Globus pallidus (tissue), 1 donor: Measurements from ENCODE around the gene PTGER1.

Experiments
- DNase-seq: peaks from one replicate; pipeline ENCODE4 v3.0.0-alpha.2; 2015; ENCODE audit warnings: low spot score

Gene PTGER1

DNA sequence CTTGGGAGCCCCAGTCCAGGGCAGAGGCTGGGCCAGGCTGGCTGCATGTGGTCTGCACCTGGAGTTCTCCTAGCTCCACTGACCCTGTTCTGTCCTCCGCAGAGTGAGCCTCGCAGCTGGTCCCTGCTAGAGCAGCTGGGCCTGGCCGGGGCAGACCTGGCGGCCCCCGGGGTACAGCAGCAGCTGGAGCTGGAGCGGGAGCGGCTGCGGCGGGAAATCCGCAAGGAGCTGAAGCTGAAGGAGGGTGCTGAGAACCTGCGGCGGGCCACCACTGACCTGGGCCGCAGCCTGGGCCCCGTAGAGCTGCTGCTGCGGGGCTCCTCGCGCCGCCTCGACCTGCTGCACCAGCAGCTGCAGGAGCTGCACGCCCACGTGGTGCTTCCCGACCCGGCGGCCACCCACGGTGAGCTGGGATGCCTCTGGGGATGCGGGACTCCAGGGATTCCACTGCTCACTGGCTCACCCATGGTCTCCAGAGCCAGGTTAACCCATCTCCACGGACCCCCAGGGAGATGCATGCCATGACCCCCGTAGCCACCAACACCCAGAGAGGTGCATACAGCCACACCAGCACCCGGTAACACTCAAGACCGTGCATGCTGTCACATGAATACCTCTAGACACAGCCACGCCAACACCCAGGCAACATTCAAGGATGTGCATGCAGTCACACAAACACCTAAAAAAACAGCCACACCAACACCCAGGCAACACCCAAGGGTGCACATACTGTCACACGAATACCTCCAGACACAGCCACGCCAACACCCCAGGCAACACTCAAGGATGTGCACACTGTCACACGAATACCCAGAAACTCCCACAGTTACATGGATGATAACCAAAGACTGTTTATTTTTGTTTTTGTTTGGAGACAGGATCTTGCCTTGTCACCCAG is 33.9 kb downstream of the PTGER1 start:
- DNase-seq, result no peak

DNA sequence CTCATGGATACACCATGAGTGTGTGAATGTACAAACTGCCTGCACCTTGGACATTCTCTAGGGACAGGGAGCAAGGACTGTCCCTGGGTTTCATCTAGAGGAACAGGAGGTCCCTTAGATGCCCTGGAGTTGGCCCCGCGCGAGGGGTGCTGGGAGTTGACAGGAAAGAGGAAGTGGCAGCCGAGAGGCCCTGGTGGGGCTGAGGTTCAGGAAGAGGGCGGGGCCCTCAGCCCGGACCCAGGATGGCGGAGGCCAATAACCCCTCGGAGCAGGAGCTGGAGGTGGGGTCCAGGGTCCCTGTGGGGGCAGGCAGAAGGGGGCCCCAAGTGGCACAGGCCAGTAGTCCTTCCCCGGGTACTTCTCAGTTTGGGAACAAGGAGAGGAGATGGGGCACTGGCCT is 35.1 kb downstream of the PTGER1 start:
- peak; percentile 48 for DNase-seq

DNA sequence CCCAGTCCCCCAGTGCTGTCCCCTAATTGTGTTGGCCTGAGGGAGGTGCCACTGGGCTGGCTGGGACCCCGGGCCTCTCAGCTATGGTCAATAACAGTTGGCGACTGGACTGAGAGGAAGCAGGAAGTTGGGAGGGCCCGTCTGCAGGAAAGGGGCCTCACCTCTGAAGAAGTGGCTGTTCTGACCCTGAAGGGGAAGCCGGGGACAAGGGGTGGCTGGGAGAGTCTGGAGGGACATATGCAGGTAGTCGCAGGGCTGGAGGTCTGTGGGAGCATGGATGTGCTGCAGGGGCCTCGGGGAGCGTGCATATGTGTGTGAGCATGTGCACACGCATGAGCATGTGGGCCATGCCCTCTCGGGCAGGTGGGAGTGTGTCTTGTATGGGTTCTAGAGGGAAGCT is 36.1 kb downstream of the PTGER1 start:
- DNase-seq, result no peak

DNA sequence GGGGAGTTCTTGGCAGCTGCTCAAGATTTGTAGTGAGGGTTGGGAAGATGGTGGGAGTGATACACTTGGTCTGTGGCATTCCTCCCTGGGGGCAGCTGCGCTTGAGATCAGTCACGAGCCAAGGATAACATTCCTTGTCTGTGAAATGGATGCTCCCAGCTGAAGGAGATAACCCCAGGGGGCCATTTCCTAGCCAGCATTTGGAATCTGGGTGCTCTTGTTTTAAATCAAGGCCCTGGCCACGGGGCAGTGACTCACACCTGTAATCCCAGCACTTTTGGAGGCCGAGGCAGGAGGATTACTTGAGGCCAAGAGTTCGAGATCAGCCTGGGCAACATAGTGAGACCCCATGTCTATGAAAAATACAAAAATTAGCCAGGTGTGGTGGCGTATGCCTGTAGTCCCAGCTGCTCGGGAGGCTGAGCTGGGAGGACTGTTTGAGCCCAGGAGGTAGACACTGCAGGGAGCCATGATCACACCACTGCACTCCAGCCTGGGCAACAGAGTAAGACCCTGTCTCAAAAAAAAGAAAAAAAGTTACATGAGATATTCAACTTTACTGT is 37.5 kb downstream of the PTGER1 start:
- DNase-seq, result no peak

DNA sequence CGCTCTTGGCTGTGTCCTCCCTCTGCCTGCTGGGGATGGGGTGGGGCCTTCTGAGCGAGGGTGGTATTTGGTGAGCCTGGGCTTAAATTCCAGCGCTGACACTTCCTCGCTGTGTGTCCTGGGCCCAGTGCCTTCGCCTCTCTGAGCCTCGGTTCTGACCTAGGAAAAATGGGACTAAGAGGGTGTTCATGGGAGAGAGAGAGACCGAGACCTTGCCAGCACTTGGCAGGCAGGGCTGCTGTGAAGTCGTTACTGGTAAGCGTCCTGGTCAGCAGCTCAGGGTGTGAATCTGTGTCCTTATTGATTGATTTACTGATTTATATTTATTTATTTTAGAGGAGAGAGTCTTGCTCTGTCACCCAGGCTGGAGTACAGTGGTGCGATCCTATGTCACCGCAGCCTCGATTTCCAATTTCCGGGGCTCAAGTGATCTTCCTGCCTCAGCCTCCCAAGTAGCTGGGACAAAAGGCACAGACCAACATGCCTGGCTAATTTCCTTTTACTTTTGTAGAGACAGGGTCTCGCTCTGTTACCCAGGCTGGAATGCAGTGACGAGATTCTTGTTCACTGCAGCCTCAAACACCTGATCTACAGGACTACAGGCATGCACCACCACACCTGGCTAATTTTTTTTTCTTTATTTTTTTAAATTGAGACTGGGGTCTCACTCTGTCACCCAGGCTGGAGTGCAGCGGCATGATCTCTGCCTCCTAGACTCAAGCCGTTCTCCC is 39.7 kb downstream of the PTGER1 start:
- no peak for DNase-seq

DNA sequence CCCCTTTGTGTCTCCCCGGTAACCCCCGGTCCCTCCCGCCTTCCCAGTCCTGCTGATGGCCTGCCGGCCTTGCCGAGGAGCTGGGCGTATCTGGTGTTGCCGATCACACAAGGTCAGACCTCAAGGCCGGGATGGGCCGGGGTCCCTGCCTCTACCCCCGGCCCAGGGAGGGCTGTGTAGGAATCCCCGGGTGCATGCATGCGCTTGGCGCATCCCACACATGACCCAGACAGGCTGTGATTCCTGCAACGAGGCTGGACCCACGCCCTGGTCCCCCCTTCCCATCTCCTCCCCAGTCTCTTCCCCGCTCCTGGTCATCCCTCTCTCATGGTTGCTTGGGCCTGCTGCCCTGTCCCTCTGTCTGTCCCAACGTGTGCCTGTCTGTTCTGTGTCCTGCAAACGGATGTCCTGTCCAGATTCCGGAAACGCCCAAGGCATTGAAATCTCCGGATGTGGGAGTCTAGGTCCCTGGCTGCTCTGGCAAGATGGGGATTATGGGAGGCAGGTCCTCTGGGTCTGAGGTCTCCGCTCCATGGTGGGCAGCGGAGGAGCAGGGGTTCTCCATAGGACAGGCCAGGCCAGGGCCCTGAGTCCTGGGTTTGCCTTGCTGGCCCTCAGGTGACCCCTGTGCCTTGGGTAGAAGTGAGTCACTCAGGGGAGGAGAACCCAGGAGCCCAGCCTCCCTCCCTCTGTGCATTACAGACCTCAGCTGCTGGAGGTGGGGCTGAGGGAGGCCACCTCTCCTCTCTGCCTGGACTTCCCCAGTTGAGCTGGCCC is 40.4 kb downstream of the PTGER1 start:
- no peak for DNase-seq

DNA sequence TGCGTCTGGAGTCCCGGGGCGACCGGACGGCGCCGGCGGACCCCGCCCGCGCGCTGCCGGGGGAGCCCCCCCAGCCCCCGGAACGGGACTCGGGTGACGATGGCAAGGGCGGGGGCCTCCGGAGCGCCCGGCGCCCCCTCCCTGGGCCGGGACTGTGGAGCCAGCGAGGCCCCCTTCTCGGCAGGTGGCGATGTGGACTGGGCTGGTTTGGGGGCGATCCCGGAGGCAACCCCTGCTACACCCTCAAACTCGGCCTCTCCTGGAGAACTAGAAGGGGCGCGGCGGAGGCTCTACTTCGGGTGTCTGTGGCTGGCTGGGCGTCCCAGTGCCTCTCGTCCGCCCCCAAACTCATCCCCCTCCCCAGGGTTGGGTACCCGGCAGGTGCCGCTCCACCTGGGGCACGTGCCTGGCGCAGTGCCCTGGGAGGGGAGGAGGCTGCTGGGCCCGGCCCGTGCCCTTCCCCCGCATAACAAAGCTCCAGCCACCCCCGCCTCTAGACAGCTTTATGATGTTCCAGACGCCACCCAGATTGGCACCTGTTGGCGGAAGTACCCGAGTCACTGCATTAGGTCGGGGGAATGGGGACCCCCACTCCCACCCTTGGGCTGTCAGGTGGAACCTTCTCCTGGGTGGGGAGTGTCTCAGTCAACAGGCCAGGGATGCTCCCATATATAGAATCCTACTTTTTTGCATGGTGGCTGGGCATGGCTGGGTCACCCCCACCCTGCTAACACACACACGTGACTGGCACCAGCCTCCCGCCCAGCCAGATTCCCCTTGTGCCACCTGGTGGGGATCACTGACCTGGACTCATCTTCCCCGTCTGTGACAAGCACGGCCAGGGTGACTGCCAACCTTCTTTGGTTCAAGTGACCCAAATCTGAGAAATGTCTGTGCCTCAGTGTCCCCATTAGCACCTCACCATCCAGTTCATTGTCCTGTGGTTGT is 41.3 kb downstream of the PTGER1 start:
- DNase-seq, result peak; percentile 21

DNA sequence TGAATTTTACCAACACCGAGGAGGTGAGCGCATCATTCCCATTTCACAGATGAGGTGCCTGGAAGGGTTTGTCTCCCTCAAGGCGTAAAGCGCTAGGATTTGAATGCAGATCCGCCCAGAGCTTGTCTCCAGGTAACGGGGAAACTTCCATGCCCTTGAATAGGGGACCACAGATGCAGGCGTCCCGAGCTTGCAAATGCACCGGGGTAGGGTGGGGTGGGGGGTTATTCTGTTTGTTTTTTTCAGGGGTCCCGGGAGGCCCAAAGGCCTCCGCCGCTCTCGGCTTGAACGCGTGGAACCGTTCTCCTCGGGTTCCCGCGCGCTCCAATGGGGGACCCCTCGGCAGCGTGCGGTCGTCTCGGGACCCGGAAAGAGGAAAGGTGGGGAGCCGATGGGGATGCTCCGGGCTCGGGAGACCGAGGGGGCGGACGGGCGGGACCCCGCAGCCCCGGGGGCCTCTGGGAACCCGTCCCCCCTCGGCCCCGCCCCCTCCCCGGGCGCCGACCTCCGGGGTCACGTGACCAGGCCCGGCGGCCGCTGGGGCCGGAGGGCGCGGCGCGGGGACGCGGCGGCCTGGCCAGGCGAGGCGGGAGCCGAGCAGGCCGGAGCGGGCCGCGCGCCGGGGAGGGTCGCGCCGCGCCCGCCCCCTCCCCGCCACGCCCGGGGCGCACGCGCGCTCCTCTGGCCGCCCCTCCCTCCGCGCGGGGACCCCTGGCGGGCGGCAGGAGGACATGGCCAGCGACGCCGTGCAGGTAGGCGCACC is 42.2 kb downstream of the PTGER1 start, which contains the start of gene PKN1:
Gene PKN1 (plus strand): TSS at position 516 of the 763 bp plus-strand sequence. CDS start 216 bp downstream, at position 732.
- DNase-seq, result peak; percentile 53

DNA sequence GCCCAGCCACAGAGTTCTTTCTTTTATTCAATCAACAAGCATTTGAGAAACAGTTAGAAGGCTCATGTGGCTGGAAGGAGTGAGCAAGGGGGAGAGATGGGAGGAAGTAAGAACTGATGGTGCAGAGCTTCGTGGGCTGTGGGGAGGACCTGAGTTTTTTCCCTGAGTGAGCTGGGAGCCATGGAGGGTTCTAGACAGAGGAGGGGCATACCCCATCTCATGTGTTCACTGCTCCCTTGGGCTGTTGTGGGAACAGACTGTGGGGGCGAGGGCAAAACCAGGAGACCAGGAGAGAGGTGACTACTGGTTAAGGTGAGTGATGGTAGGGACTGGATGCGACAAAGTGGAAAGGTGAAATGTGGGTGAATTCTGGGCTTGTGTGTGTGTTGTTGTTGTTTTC is 44.4 kb downstream of the PTGER1 start:
- no peak for DNase-seq

DNA sequence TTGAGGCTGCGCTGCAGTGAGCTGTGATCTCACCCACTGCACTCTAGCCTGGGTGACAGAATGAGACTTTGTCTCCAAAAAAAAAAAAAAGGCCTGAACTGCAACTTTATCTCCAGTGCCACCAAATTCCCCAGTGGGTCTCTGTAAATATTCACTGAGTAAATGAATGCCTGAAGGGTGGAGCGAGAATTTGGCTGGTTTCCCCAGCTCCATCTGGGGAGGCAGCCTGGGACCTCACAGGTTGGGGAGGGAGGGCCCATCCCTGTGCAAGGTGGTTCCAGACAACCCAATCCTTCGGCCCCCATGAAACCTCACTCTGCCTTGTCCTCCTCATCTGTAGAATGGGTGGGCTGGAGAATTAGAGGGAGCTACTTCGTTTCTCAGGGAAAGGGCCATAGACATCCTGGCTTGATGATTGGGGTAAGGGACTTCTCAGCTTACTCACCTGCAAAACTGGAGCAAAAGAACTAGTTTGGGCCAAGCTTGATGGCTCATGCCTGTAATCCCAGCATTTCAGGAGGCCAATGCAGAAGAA is 46.2 kb downstream of the PTGER1 start:
- DNase-seq, result no peak

DNA sequence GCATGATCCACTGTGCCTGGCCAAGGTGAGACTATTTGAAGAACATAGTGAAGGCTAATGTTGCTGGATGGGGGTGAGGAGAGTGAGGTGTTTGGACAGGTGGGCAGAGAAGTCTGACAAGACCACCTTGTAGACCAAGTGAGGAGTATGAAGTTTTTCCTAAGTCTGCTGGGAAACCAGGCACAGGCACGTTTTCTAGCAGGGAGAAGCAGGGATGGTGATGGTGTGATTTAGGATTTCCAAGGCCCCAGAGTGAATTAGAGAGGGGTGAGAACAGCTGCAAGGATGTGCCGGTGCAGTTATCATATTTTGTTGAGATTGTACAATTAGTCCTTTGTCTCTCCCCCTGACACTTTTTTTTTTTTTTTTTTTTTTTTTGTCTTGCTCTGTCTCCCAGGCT is 47.7 kb downstream of the PTGER1 start:
- no peak for DNase-seq

DNA sequence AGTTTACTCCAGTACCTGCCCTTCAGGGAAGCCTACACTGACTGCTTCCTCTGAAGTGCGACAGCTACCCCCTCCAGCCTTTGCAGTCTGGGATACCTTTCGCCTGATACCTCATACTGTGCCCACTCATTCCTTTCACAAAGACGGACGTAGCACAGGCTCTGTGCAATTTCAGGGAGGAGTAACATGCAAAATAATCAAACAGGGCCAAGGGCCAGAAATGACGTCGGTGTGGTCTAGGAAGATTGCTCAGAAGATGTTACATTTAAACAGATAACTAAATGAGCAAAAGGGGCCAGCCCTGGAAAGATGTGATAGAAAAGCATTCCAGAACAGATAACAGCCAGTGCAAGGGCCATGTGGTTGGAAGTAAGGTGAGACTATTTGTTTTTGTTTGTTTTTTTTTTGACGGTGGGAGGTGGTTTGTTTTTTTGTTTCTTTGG is 49.4 kb downstream of the PTGER1 start:
- DNase-seq, result no peak
